ENCODE results near the gene CAMTA1. TPM values are rescaled to one million over a fixed set of nuclear protein-coding genes. Genes with fewer than 3 reads are reported as not detected.
"Not testable (repeated sequence)": the region's sequence is repeated elsewhere in the genome, so short reads cannot be mapped to it uniquely, and the experiment has no call there.

CAMTA1 gene
- total RNA-seq, 1 donor from 2014 or later, result 67.9 TPM

GRCh38 chr1:7146710-7147109, 361.5 kb downstream of the CAMTA1 start:
- DNase-seq (ENCODE audit: low spot score), result no peak

GRCh38 chr1:7147581-7148282, 362.5 kb downstream of the CAMTA1 start:
- not testable (repeated sequence) for DNase-seq (ENCODE audit: low spot score)

- peak; percentile 32 for DNase-seq (ENCODE audit: low spot score)
Measured at GRCh38 chr1:7149080-7149838, 364.0 kb downstream of the CAMTA1 start.

- no peak for DNase-seq (ENCODE audit: low spot score)
Measured at GRCh38 chr1:7150724-7151280, 365.5 kb downstream of the CAMTA1 start.

GRCh38 chr1:7151978-7152377, 366.7 kb downstream of the CAMTA1 start:
- DNase-seq (ENCODE audit: low spot score), result no peak

GRCh38 chr1:7152655-7153054, 367.4 kb downstream of the CAMTA1 start:
- DNase-seq (ENCODE audit: low spot score), result no peak

- no peak for DNase-seq (ENCODE audit: low spot score)
Measured at GRCh38 chr1:7153464-7153863, 368.2 kb downstream of the CAMTA1 start.

GRCh38 chr1:7159116-7159781, 374.0 kb downstream of the CAMTA1 start:
- no peak for DNase-seq (ENCODE audit: low spot score)

- DNase-seq (ENCODE audit: low spot score), result not testable (repeated sequence)
Measured at GRCh38 chr1:7168554-7168953, 383.3 kb downstream of the CAMTA1 start.

- no peak for DNase-seq (ENCODE audit: low spot score)
Measured at GRCh38 chr1:7171168-7171567, 385.9 kb downstream of the CAMTA1 start.

- no peak for DNase-seq (ENCODE audit: low spot score)
Measured at GRCh38 chr1:7171574-7171973, 386.3 kb downstream of the CAMTA1 start.

- no peak for DNase-seq (ENCODE audit: low spot score)
Measured at GRCh38 chr1:7172804-7173203, 387.6 kb downstream of the CAMTA1 start.

GRCh38 chr1:7174561-7174960, 389.3 kb downstream of the CAMTA1 start:
- no peak for DNase-seq (ENCODE audit: low spot score)

- no peak for DNase-seq (ENCODE audit: low spot score)
Measured at GRCh38 chr1:7174980-7175906, 390.0 kb downstream of the CAMTA1 start.

GRCh38 chr1:7177021-7177420, 391.8 kb downstream of the CAMTA1 start:
- no peak for DNase-seq (ENCODE audit: low spot score)

GRCh38 chr1:7177438-7178146, 392.3 kb downstream of the CAMTA1 start:
- no peak for DNase-seq (ENCODE audit: low spot score)

GRCh38 chr1:7178336-7178735, 393.1 kb downstream of the CAMTA1 start:
- no peak for DNase-seq (ENCODE audit: low spot score)

GRCh38 chr1:7178741-7179140, 393.5 kb downstream of the CAMTA1 start:
- DNase-seq (ENCODE audit: low spot score), result no peak

GRCh38 chr1:7185721-7186120, 400.5 kb downstream of the CAMTA1 start:
- DNase-seq (ENCODE audit: low spot score), result no peak

GRCh38 chr1:7186382-7187111, 401.3 kb downstream of the CAMTA1 start:
- DNase-seq (ENCODE audit: low spot score), result no peak

Data from mucosa of gallbladder (tissue), 1 donor.